Smooth muscle cell (in vitro differentiated cells): ENCODE measurements around the gene MIEF1. TPM values are rescaled to one million over a fixed set of nuclear protein-coding genes. Genes with fewer than 3 reads are reported as not detected.

Experiments
- DNase-seq: peaks from one replicate; lab custom pipeline; 2025; ENCODE audit not compliant: unreplicated experiment; lab: John Stamatoyannopoulos, UW
- H2AFZ ChIP-seq: fragments of 200-600 bp; sonication (generic); 2 replicates; pipeline ENCODE4 v1.6.0; 2016; ENCODE audit warnings: antibody characterized with exemption, low read depth, mild to moderate bottlenecking
- H3F3A ChIP-seq: fragments of 200-600 bp; sonication (generic); 2 replicates; pipeline ENCODE4 v1.6.0; 2017; ENCODE audit warnings: antibody characterized with exemption, low read depth
- H3K27ac ChIP-seq: fragments of 200-600 bp; sonication (generic); 2 replicates; pipeline ENCODE4 v1.5.1; 2016; ENCODE audit warnings: low read depth, mild to moderate bottlenecking
- H3K27me3 ChIP-seq: fragments of 200-600 bp; sonication (generic); 2 replicates; pipeline ENCODE4 v1.6.1; 2016; ENCODE audit warnings: low read depth, mild to moderate bottlenecking
- H3K36me3 ChIP-seq: fragments of 200-600 bp; sonication (generic); 2 replicates; pipeline ENCODE4 v1.5.1; 2016; ENCODE audit warnings: low read depth
- H3K4me1 ChIP-seq: fragments of 200-600 bp; sonication (generic); 2 replicates; pipeline ENCODE4 v1.5.1; 2016; ENCODE audit warnings: low read depth
- H3K4me2 ChIP-seq: fragments of 200-600 bp; sonication (generic); 2 replicates; pipeline ENCODE4 v1.6.0; 2016; ENCODE audit warnings: mild to moderate bottlenecking
- H3K4me3 ChIP-seq: fragments of 200-600 bp; sonication (generic); 2 replicates; pipeline ENCODE4 v1.5.1; 2016; ENCODE audit warnings: mild to moderate bottlenecking
- H3K79me2 ChIP-seq: fragments of 200-600 bp; sonication (generic); 2 replicates; pipeline ENCODE4 v1.6.0; 2016; ENCODE audit warnings: low read depth, mild to moderate bottlenecking
- H3K9ac ChIP-seq: fragments of 200-600 bp; sonication (generic); 2 replicates; pipeline ENCODE4 v1.6.0; 2016; ENCODE audit warnings: low read depth
- H3K9me3 ChIP-seq: fragments of 200-600 bp; sonication (generic); replicated peaks from 2 replicates; pipeline ENCODE4 v1.5.1; 2016; ENCODE audit warnings: low read depth
- H4K20me1 ChIP-seq: fragments of 200-600 bp; sonication (generic); 2 replicates; pipeline ENCODE4 v1.6.0; 2016; ENCODE audit warnings: low read depth
- WGBS: methylation state at CpG from one replicate; pipeline ENCODE4 v1.1.7; 2016; ENCODE audit warnings: low lambda C conversion rate; 5-methylcytosine and 5-hydroxymethylcytosine counted together
- polyA plus RNA-seq: library from polyadenylated mRNA; unstranded; fragments of >200 nt; fragmentation: Nextera tagmentation; extraction: Ambion mirVana; gene quantifications from 2 replicates; pipeline ENCODE4 v1.2.1, GENCODE V29; 2016
- total RNA-seq: library from RNA; depleted of rRNA; stranded (reverse); fragments of >200 nt; gene quantifications from 2 replicates; pipeline ENCODE4 v1.2.3, GENCODE V29; 2014
- TF ChIP-seq, protein P1 (sequence below): fragments of 200-600 bp; sonication (generic); IDR thresholded peaks from 2 replicates; pipeline ENCODE4 v1.5.1; 2017; ENCODE audit warnings: borderline replicate concordance, mild to moderate bottlenecking, antibody characterized with exemption; ENCODE audit not compliant: insufficient read depth, poor library complexity, severe bottlenecking

MIEF1 gene
- total and polyA plus RNA-seq, 2 experiments from 2014 or later, result 11.1 to 14.5 TPM

DNA sequence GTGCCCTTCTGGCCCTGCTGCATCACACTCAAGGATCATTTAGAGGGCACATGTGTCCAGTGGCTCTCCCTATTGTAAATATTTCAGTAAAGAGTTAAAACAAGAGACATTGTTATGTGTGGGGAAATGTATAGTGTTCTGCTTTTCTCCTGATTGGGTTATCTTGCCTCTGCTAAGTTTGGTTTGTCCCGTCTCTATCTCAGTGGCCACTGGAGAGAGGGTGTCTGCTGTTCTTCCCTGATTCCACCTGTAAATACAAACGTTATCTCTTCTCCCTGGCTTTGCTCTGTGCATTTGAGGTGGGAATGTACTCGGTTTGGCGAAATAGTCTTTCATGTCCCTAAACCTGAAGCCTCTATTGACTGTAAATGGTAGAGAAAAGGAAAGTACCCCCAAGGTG lies 6.3 kb downstream of the MIEF1 start:
- Histone ChIP-seq H3K27ac (no peak overlapping the region), H3K9me3 (no peaks in the 10 kb centered on the region), H3K9ac (no peak overlapping the region), H3F3A (no peaks in the 10 kb centered on the region), H3K4me3 (no peak overlapping the region), H4K20me1 (peaks cover 29% of the 10 kb centered on the region), H3K36me3 (no peaks in the 10 kb centered on the region), H3K4me2 (no peak overlapping the region), H3K79me2 (peaks cover 52% of the 10 kb centered on the region), H3K4me1 (peaks cover 4% of the 10 kb centered on the region), H3K27me3 (no peaks in the 10 kb centered on the region), H2AFZ (no peak overlapping the region)
- TF ChIP-seq, protein P1, sequence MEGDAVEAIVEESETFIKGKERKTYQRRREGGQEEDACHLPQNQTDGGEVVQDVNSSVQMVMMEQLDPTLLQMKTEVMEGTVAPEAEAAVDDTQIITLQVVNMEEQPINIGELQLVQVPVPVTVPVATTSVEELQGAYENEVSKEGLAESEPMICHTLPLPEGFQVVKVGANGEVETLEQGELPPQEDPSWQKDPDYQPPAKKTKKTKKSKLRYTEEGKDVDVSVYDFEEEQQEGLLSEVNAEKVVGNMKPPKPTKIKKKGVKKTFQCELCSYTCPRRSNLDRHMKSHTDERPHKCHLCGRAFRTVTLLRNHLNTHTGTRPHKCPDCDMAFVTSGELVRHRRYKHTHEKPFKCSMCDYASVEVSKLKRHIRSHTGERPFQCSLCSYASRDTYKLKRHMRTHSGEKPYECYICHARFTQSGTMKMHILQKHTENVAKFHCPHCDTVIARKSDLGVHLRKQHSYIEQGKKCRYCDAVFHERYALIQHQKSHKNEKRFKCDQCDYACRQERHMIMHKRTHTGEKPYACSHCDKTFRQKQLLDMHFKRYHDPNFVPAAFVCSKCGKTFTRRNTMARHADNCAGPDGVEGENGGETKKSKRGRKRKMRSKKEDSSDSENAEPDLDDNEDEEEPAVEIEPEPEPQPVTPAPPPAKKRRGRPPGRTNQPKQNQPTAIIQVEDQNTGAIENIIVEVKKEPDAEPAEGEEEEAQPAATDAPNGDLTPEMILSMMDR, result no peak
- DNase-seq, result no peak
- 91% methylated on average over 4 of the region's 4 CpGs for WGBS

DNA sequence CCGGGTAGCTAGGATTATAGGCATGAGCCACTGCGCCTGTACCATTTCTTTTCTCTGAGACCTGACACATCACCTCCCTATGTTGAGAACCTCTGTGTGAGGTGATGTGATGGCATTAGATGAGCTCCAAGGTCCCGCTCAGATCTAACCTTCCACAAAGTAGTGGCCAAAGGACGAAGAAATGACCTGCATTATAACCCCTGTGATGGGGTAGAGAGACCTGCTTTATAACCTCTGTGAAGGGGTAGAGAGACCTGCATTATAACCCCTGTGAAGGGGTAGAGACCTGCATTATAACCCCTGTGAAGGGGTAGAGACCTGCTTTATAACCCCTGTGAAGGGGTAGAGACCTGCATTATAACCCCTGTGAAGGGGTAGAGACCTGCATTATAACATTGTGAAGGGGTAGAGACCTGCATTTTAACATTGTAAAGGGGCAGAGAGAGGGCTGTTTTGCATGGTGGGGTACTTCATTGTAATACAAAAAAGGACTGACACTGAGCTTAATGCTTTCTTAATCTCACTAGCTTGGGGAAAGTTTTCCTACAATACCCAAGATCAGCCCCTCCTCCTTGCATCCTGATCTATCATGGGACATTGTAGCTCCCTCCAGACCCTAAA lies 8.5 kb downstream of the MIEF1 start:
- Histone ChIP-seq H3K79me2 (peaks cover 35% of the 10 kb centered on the region), H3K9ac (no peak overlapping the region), H3K4me2 (no peak overlapping the region), H3K27ac (no peak overlapping the region), H3K9me3 (no peaks in the 10 kb centered on the region), H3K27me3 (no peaks in the 10 kb centered on the region), H2AFZ (no peak overlapping the region), H3K4me1 (no peaks in the 10 kb centered on the region), H4K20me1 (peaks cover 41% of the 10 kb centered on the region), H3K4me3 (no peak overlapping the region), H3F3A (no peaks in the 10 kb centered on the region), H3K36me3 (no peaks in the 10 kb centered on the region)
- DNase-seq, result no peak
- 99% methylated on average over 4 of the region's 4 CpGs for WGBS
- TF ChIP-seq, protein P1, result no peak

DNA sequence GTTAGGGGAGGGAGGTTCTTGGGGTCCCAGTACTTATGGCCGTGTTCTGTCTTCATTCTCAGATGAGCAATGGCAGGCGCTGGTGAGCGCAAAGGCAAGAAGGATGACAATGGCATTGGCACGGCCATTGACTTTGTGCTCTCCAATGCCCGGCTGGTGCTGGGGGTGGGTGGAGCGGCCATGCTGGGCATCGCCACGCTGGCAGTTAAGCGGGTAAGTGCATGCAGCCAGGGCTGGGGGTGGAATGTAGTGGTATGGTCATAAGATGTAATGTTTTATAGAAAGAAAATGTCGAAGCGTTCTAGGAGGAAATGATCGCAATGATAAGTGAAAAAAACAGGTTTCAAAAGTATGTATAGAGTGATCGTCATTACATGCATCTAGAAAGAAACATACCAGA lies 9.1 kb downstream of the MIEF1 start:
- DNase-seq, result no peak
- TF ChIP-seq, protein P1, result no peak

DNA sequence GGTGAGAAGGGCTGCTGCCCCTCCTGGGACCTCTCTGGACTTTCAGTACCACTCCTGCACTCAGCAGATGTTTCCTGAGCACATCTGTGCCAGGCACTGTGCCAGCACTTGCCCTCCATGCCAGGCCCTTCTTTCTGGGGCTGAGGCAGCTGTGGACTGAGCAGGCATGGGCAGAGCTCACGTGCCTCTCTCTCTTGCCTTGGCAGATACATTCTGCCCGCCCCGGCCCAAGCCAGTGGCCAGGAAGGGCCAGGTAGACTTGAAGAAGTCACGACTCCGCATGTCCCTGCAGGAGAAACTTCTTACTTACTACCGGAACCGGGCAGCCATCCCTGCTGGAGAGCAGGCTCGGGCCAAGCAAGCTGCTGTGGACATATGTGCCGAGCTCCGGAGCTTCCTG lies 9.9 kb downstream of the MIEF1 start:
- Histone ChIP-seq H2AFZ (no peak overlapping the region), H3K27me3 (no peaks in the 10 kb centered on the region), H3K9ac (no peak overlapping the region), H3K27ac (no peak overlapping the region), H4K20me1 (peaks cover 41% of the 10 kb centered on the region), H3K4me2 (no peak overlapping the region), H3K4me1 (no peaks in the 10 kb centered on the region), H3K9me3 (no peaks in the 10 kb centered on the region), H3K4me3 (no peak overlapping the region), H3F3A (peaks cover 2% of the 10 kb centered on the region), H3K36me3 (no peaks in the 10 kb centered on the region), H3K79me2 (peaks cover 26% of the 10 kb centered on the region)
- TF ChIP-seq, protein P1, result no peak
- no peak for DNase-seq
- 98% methylated on average over 10 of the region's 10 CpGs for WGBS

More for the DNA sequence above, 9.1 kb downstream of the MIEF1 start:
- Histone ChIP-seq H4K20me1 (peaks cover 41% of the 10 kb centered on the region), H3F3A (no peaks in the 10 kb centered on the region), H3K27me3 (no peaks in the 10 kb centered on the region), H2AFZ (no peak overlapping the region), H3K36me3 (no peaks in the 10 kb centered on the region), H3K4me1 (no peaks in the 10 kb centered on the region), H3K27ac (no peak overlapping the region), H3K4me2 (no peak overlapping the region), H3K9me3 (no peaks in the 10 kb centered on the region), H3K9ac (no peak overlapping the region), H3K4me3 (no peak overlapping the region), H3K79me2 (peaks cover 30% of the 10 kb centered on the region)
- 97% methylated on average over 13 of the region's 13 CpGs for WGBS
